ENCODE results near the gene PIK3R6. TPM values are rescaled to one million over a fixed set of nuclear protein-coding genes. Genes with fewer than 3 reads are reported as not detected.
A peak's percentile ranks its signal among the peaks of the same experiment; 100 is the strongest.

Gene PIK3R6
- total RNA-seq, 2 donors from 2014 or later: 2.1 to 2.5 TPM

GRCh38 chr17:8861495-8862181, 5.8 kb downstream of the PIK3R6 start:
- no peak for TF ChIP-seq CTCF (conservative IDR thresholded peaks at IDR 0.05)
- Mint-ChIP-seq H3K27me3 (ENCODE audit: insufficient read depth) (no peaks in the 10 kb centered on the region), H3K36me3 (ENCODE audit: low read depth) (peaks cover 9% of the 10 kb centered on the region), H3K27ac (no peak overlapping the region), H3K9me3 (no peaks in the 10 kb centered on the region), H3K4me1 (peaks cover 28% of the 10 kb centered on the region), H3K4me3 (no peak overlapping the region)
- H3K27ac ChIP-seq (ENCODE audit: low read depth, low read length): no peak overlapping the region
- 91 to 96% methylated on average over 7 of the region's 7 CpGs for WGBS, 2 experiments (ENCODE audit: insufficient coverage in 1 of 2, insufficient read length in 1 of 2)
- no peaks in the 10 kb centered on the region for H3K9me3 ChIP-seq (ENCODE audit: control insufficient read depth, low read length)
- no peak overlapping the region for H3K9ac ChIP-seq (ENCODE audit: extremely low read depth, low read length, poor library complexity, severe bottlenecking)
- peaks cover 8% of the 10 kb centered on the region for H3K4me1 ChIP-seq (ENCODE audit: control insufficient read depth, insufficient read depth, low read length)
- no peaks in the 10 kb centered on the region for H3K36me3 ChIP-seq (ENCODE audit: control insufficient read depth, insufficient read depth, low read length)
- no peak overlapping the region for H3K4me3 ChIP-seq (ENCODE audit: low read length)
- peak; percentile 42 for DNase-seq
- H3K27me3 ChIP-seq (ENCODE audit: control insufficient read depth, insufficient read depth, low read length, poor library complexity, severe bottlenecking): no peaks in the 10 kb centered on the region

- Mint-ChIP-seq H3K4me1 (peaks cover 31% of the 10 kb centered on the region), H3K36me3 (ENCODE audit: low read depth) (peaks cover 6% of the 10 kb centered on the region), H3K27me3 (ENCODE audit: insufficient read depth) (no peaks in the 10 kb centered on the region), H3K27ac (peak overlapping the region; percentile 56), H3K4me3 (no peak overlapping the region), H3K9me3 (no peaks in the 10 kb centered on the region)
- no peak overlapping the region for H3K4me3 ChIP-seq (ENCODE audit: low read length)
- H3K9ac ChIP-seq (ENCODE audit: extremely low read depth, low read length, poor library complexity, severe bottlenecking): no peak overlapping the region
- no peak for TF ChIP-seq CTCF (conservative IDR thresholded peaks at IDR 0.05)
- H3K4me1 ChIP-seq (ENCODE audit: control insufficient read depth, insufficient read depth, low read length): peaks cover 8% of the 10 kb centered on the region
- DNase-seq: peak; percentile 39
- H3K9me3 ChIP-seq (ENCODE audit: control insufficient read depth, low read length): no peaks in the 10 kb centered on the region
- no peak overlapping the region for H3K27ac ChIP-seq (ENCODE audit: low read depth, low read length)
- no peaks in the 10 kb centered on the region for H3K36me3 ChIP-seq (ENCODE audit: control insufficient read depth, insufficient read depth, low read length)
- no peaks in the 10 kb centered on the region for H3K27me3 ChIP-seq (ENCODE audit: control insufficient read depth, insufficient read depth, low read length, poor library complexity, severe bottlenecking)
- WGBS, 2 experiments (ENCODE audit: insufficient coverage in 1 of 2, insufficient read length in 1 of 2): 92% methylated on average over 6 to 14 of the region's 14 CpGs
Measured at GRCh38 chr17:8859804-8860430, 7.6 kb downstream of the PIK3R6 start.

GRCh38 chr17:8859027-8859803, 8.3 kb downstream of the PIK3R6 start:
- no peak overlapping the region for H3K27ac ChIP-seq (ENCODE audit: low read depth, low read length)
- no peaks in the 10 kb centered on the region for H3K9me3 Mint-ChIP-seq
- 91 to 96% methylated on average over 6 to 11 of the region's 11 CpGs for WGBS, 2 experiments (ENCODE audit: insufficient coverage in 1 of 2, insufficient read length in 1 of 2)
- H3K27ac Mint-ChIP-seq: peak overlapping the region; percentile 56
- peaks cover 3% of the 10 kb centered on the region for H3K36me3 Mint-ChIP-seq (ENCODE audit: low read depth)
- no peaks in the 10 kb centered on the region for H3K36me3 ChIP-seq (ENCODE audit: control insufficient read depth, insufficient read depth, low read length)
- no peak overlapping the region for H3K9ac ChIP-seq (ENCODE audit: extremely low read depth, low read length, poor library complexity, severe bottlenecking)
- no peak overlapping the region for H3K4me3 ChIP-seq (ENCODE audit: low read length)
- no peaks in the 10 kb centered on the region for H3K9me3 ChIP-seq (ENCODE audit: control insufficient read depth, low read length)
- H3K4me1 Mint-ChIP-seq: peaks cover 31% of the 10 kb centered on the region
- no peak for TF ChIP-seq CTCF (conservative IDR thresholded peaks at IDR 0.05)
- no peak overlapping the region for H3K4me3 Mint-ChIP-seq
- H3K27me3 ChIP-seq (ENCODE audit: control insufficient read depth, insufficient read depth, low read length, poor library complexity, severe bottlenecking): no peaks in the 10 kb centered on the region
- H3K4me1 ChIP-seq (ENCODE audit: control insufficient read depth, insufficient read depth, low read length): peaks cover 8% of the 10 kb centered on the region
- peak; percentile 54 for DNase-seq
- H3K27me3 Mint-ChIP-seq (ENCODE audit: insufficient read depth): no peaks in the 10 kb centered on the region
